ENCODE results near the gene FTH1.

The FTH1 gene

DNA sequence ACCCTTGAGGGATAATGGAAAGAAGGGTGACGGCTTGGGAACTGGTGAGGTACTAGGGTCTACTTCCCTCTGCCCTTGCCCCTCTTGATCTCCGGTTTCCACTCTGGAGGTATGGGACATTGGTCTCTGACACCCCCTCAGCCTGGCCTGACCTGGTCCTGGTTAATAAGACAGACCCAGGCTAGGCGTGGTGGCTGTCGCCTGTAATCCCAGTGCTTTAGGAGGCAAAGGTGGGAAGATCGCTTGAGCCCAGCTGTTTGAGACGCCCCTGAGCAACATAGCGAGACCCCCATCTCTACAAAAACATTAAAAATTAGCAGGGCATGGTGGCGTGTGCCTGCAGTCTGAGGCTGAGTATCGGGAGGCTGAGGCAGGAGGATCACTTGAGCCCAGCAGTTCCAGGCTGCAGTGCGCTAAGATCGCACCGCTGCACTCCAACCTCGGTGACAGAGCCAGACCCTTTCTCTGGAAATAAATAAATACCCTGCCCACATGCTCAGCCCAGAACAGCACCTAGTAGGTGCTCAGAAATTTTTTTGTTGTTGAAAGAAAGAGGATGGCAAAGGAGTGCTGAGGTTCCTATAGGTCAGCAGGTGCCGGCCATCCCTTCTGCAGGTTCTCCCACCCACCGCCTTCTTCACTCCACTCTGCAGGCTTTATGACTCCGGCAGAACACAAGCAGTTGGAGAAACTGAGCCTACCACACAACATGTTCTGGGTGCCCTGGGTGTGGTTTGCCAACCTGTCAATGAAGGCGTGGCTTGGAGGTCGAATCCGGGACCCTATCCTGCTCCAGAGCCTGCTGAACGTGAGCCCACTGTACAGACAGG lies 11.0 kb downstream of the FTH1 start:
- TF ChIP-seq EZH2phosphoT487 (IDR thresholded peaks at IDR 0.05; ENCODE audit: borderline replicate concordance) = no peak
- TF ChIP-seq, protein P1, sequence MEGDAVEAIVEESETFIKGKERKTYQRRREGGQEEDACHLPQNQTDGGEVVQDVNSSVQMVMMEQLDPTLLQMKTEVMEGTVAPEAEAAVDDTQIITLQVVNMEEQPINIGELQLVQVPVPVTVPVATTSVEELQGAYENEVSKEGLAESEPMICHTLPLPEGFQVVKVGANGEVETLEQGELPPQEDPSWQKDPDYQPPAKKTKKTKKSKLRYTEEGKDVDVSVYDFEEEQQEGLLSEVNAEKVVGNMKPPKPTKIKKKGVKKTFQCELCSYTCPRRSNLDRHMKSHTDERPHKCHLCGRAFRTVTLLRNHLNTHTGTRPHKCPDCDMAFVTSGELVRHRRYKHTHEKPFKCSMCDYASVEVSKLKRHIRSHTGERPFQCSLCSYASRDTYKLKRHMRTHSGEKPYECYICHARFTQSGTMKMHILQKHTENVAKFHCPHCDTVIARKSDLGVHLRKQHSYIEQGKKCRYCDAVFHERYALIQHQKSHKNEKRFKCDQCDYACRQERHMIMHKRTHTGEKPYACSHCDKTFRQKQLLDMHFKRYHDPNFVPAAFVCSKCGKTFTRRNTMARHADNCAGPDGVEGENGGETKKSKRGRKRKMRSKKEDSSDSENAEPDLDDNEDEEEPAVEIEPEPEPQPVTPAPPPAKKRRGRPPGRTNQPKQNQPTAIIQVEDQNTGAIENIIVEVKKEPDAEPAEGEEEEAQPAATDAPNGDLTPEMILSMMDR (conservative IDR thresholded peaks at IDR 0.05; ENCODE audit: low read length) = no peak
- H3K9me2 ChIP-seq (replicated peaks; ENCODE audit: low read depth, low read length) = no peaks in the 10 kb centered on the region
- H3K36me3 ChIP-seq (ENCODE audit: insufficient read depth, low read length) = no peaks in the 10 kb centered on the region
- H3K9me3 ChIP-seq (ENCODE audit: insufficient read depth, low read depth, low read length) = no peaks in the 10 kb centered on the region
- H3K4me3 ChIP-seq (ENCODE audit: low read length, poor library complexity, severe bottlenecking) = no peak overlapping the region
- H3K27me3 ChIP-seq (ENCODE audit: insufficient read depth, low read length, poor library complexity, severe bottlenecking) = no peaks in the 10 kb centered on the region
- H3K4me2 ChIP-seq (ENCODE audit: low read depth, low read length, poor library complexity, severe bottlenecking) = no peak overlapping the region
- H3K79me2 ChIP-seq (ENCODE audit: insufficient read depth, low read length) = no peaks in the 10 kb centered on the region
- H2AFZ ChIP-seq (ENCODE audit: low read length) = no peak overlapping the region
- H3K4me1 ChIP-seq (ENCODE audit: insufficient read depth, low read length, poor library complexity, severe bottlenecking) = no peaks in the 10 kb centered on the region
- H4K20me1 ChIP-seq (ENCODE audit: insufficient read depth, low read length, poor library complexity, severe bottlenecking) = no peaks in the 10 kb centered on the region
- no peaks in the 10 kb centered on the region for H3F3A ChIP-seq (ENCODE audit: low read depth)
- H3K9ac ChIP-seq (ENCODE audit: low read depth, low read length, poor library complexity, severe bottlenecking) = no peak overlapping the region

DNA sequence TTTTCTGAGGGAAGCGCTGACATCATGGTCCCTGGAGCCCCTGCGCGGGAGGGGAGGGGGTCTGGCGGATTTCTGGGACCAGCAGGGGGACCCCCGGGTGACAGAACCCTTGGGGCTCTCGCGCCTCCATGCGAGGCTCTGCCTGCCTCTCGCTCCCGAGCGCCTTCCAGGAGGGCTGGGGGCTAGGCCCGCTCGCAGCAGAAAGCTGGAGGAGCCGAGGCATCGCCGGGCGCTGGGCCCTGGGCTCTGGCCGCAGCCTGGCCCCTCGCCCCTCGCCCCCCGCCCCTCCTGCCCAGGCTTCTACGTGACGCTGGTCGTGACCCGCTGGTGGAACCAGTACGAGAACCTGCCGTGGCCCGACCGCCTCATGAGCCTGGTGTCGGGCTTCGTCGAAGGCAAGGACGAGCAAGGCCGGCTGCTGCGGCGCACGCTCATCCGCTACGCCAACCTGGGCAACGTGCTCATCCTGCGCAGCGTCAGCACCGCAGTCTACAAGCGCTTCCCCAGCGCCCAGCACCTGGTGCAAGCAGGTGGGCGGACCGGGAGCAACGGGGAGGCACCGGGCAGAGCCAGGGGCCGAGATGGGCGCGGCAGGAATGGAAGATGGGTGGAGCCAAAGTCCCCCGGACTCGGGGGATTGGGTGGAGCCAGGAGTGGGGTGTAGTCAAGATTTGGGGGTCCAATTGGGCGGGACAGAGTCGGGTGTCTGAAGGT lies 11.9 kb downstream of the FTH1 start:
- Histone ChIP-seq H3K36me3 (ENCODE audit: insufficient read depth, low read length) (no peaks in the 10 kb centered on the region), H3K9me3 (ENCODE audit: insufficient read depth, low read depth, low read length) (no peaks in the 10 kb centered on the region), H3K9me2 (replicated peaks; ENCODE audit: low read depth, low read length) (no peaks in the 10 kb centered on the region), H2AFZ (ENCODE audit: low read length) (no peak overlapping the region), H3K4me2 (ENCODE audit: low read depth, low read length, poor library complexity, severe bottlenecking) (no peak overlapping the region), H3K27me3 (ENCODE audit: insufficient read depth, low read length, poor library complexity, severe bottlenecking) (no peaks in the 10 kb centered on the region), H3K4me1 (ENCODE audit: insufficient read depth, low read length, poor library complexity, severe bottlenecking) (no peaks in the 10 kb centered on the region), H3K9ac (ENCODE audit: low read depth, low read length, poor library complexity, severe bottlenecking) (no peak overlapping the region), H3F3A (ENCODE audit: low read depth) (no peaks in the 10 kb centered on the region), H4K20me1 (ENCODE audit: insufficient read depth, low read length, poor library complexity, severe bottlenecking) (no peaks in the 10 kb centered on the region), H3K4me3 (ENCODE audit: low read length, poor library complexity, severe bottlenecking) (no peak overlapping the region), H3K79me2 (ENCODE audit: insufficient read depth, low read length) (no peaks in the 10 kb centered on the region)
- TF ChIP-seq EZH2phosphoT487 (IDR thresholded peaks at IDR 0.05; ENCODE audit: borderline replicate concordance) = no peak
- TF ChIP-seq, protein P1 (conservative IDR thresholded peaks at IDR 0.05; ENCODE audit: low read length) = no peak

DNA sequence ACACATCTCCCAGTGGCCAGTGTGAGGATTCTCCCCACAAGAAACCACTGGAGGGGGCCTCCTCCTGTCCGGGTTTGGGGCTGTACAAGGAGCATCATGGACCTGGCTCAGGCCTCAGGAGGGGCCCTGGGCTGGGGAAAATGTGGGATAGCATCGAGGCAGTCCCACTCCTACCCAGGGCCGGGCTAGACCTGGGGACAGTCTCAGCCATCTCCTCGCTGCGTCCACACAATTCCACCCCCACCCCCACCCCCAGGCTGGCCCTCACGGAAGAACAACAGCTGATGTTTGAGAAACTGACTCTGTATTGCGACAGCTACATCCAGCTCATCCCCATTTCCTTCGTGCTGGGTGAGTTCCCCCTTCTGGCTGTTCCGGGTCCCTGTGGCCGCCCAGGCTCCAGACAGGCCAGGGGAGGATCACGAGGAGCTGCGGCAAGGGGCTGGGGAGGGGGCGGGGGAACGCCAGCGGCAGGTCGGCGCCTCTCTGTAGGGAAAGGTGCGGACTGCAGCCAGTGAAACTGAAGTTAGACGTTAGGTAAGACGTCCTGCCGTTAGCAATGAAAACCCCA lies 12.5 kb downstream of the FTH1 start:
- no peak overlapping the region for H3K4me3 ChIP-seq (ENCODE audit: low read length, poor library complexity, severe bottlenecking)
- no peaks in the 10 kb centered on the region for H3K4me1 ChIP-seq (ENCODE audit: insufficient read depth, low read length, poor library complexity, severe bottlenecking)
- no peak overlapping the region for H3K9ac ChIP-seq (ENCODE audit: low read depth, low read length, poor library complexity, severe bottlenecking)

More for the DNA sequence above, 12.5 kb downstream of the FTH1 start:
- no peaks in the 10 kb centered on the region for H4K20me1 ChIP-seq (ENCODE audit: insufficient read depth, low read length, poor library complexity, severe bottlenecking)
- no peaks in the 10 kb centered on the region for H3K27me3 ChIP-seq (ENCODE audit: insufficient read depth, low read length, poor library complexity, severe bottlenecking)
- H3K9me3 ChIP-seq (ENCODE audit: insufficient read depth, low read depth, low read length) = no peaks in the 10 kb centered on the region
- H3K79me2 ChIP-seq (ENCODE audit: insufficient read depth, low read length) = no peaks in the 10 kb centered on the region
- no peak for TF ChIP-seq EZH2phosphoT487 (IDR thresholded peaks at IDR 0.05; ENCODE audit: borderline replicate concordance)
- TF ChIP-seq, protein P1 (conservative IDR thresholded peaks at IDR 0.05; ENCODE audit: low read length) = no peak
- H3K4me2 ChIP-seq (ENCODE audit: low read depth, low read length, poor library complexity, severe bottlenecking) = no peak overlapping the region
- H3K36me3 ChIP-seq (ENCODE audit: insufficient read depth, low read length) = no peaks in the 10 kb centered on the region
- no peaks in the 10 kb centered on the region for H3F3A ChIP-seq (ENCODE audit: low read depth)
- H3K9me2 ChIP-seq (replicated peaks; ENCODE audit: low read depth, low read length) = no peaks in the 10 kb centered on the region
- no peak overlapping the region for H2AFZ ChIP-seq (ENCODE audit: low read length)

Data from Loucy (cell line).